ENCODE measurements around the gene SPDYE1. TPM values are rescaled to one million over a fixed set of nuclear protein-coding genes. Genes with fewer than 3 reads are reported as not detected.

Gene SPDYE1
- polyA plus RNA-seq, 3 donors from 2014 or later: 0.22 TPM; not detected in 2

DNA sequence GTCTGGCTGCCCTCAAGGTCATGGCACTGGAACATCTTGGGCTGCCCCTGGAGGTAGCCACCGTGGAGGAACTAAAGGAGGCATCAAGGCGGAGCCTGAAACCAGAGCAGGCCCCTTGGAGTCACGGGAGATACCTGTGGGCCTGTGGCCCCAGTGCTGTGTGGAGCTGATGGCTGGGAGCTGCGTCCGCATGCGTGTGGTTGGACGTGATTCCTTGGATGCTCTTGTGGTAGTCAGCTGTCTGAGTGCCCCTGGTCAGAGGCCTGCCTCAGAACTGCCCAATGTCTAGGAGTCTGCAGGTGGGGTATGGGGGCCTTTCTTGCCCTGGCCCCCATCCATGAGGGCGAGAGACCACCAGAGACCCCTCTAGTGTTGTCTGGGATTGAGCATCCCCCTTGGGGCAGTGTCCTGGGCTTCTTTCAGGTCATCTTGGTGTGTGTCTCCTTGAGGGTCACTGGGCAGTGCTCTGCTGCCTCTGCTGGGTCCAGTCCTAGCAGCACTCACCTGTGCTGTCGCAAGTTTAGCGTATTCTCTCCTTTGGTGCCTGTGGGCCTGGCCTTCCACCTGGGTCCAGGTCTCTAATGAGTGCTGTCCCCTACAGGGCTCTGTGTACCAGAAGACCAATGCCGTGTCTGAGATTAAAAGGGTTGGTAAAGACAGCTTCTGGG is 59.6 kb downstream of the SPDYE1 start:
- H3K36me3 Mint-ChIP-seq: peaks cover 0 to 45% (median 10%) of the 10 kb centered on the region in 3 donors
- no peak for DNase-seq
- no peak overlapping the region for H3K27ac Mint-ChIP-seq
- peaks cover 0 to 15% of the 10 kb centered on the region in 2 donors for H3K4me1 Mint-ChIP-seq
- no peaks in the 10 kb centered on the region for H3K27me3 Mint-ChIP-seq (ENCODE audit: low read depth in 3 of 3)
- no peaks in the 10 kb centered on the region for H3K9me3 Mint-ChIP-seq
- H3K4me3 Mint-ChIP-seq: no peak overlapping the region

DNA sequence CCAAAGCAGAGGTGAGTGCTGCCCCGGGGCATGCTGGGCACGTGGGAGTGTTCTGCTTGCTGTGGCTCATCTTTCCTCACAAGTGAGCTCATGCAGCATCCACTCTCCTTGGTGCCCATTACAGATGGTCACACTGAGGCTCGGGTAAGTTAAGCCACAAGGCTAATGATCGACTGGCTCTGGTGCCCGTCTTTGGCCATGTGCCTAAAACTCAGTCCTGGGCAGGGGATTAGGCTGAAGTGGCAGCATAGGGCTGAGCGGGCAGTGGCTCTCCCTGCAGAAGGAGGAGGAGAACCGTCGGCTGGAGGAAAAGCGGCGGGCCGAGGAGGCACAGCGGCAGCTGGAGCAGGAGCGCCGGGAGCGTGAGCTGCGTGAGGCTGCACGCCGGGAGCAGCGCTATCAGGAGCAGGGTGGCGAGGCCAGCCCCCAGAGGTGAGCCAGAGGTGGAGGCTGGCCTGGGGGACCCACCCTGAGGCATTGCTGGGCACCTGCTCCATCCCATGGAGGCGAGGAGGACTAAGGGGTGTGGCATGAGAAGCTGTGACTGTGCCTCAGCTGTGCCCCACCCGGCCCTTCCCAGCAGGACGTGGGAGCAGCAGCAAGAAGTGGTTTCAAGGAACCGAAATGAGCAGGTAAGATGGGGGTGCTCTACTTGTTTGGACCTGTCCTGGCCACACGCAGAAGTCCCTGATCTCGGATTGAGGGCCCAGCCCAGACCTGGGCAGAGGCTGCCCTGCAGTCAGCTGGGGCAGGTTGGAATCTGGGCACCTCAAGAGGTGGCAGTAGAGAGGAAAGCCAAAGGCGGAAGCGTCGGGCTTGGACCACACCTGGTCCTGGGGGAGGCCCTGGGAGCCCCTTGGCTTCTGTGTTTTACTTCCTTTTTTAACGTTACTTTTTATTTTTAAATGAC is 60.4 kb downstream of the SPDYE1 start:
- H3K4me1 Mint-ChIP-seq: peaks cover 0 to 15% of the 10 kb centered on the region in 2 donors
- no peak for DNase-seq
- no peaks in the 10 kb centered on the region for H3K9me3 Mint-ChIP-seq
- H3K36me3 Mint-ChIP-seq: peaks cover 0 to 39% (median 10%) of the 10 kb centered on the region in 3 donors
- H3K27me3 Mint-ChIP-seq (ENCODE audit: low read depth in 3 of 3): no peaks in the 10 kb centered on the region
- no peak overlapping the region for H3K4me3 Mint-ChIP-seq
- H3K27ac Mint-ChIP-seq: no peak overlapping the region

DNA sequence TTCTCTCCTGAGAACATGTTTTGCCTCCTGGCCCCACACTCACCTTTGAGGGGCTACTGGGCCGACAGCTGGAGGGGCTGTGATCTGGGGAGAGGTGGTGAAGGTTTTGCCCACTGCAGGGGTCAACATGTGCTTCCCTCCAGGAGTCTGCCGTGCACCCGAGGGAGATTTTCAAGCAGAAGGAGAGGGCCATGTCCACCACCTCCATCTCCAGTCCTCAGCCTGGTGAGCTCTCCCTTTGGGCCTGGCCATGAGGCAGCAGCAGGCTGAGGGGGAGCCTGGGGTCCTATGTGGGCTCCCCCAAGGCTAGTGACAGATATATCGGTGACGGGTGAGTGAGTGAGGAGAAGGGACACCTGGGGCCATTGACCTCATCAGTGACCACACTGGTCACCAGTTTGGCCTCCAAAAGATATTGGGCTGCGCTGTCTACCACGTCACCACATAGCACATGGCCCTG is 61.1 kb downstream of the SPDYE1 start:
- H3K36me3 Mint-ChIP-seq: peaks cover 0 to 39% (median 10%) of the 10 kb centered on the region in 3 donors
- no peak for DNase-seq

DNA sequence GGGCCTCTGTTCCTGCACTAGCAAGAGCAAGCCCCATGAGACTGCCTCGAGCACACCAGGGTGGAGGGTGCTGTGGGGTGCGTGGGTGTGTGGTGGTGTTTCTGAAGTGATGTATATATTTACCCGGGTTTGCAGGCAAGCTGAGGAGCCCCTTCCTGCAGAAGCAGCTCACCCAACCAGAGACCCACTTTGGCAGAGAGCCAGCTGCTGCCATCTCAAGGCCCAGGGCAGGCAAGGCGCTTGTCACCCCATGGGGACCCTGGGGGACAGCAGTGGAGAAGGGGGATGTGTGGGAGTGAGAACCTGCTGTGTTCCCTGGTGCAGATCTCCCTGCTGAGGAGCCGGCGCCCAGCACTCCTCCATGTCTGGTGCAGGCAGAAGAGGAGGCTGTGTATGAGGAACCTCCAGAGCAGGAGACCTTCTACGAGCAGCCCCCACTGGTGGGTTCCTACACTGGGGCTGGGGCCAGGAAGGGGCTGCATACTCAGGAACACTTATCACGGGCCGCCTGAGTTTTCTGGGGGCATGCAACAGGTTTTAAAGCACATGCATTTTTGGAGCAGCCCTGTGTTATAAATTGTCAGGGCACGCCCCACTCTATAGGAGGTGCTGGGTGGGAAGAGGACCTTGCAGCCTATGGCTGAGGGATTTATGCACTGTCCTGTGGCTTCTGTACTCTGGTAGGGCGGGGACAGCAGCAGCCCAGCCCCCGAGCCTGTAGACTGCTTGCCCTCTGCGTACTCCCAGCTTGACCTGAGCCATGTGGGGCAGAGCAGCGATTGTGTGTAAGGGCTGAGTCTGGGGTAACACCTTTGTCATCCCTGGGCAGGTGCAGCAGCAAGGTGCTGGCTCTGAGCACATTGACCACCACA is 61.8 kb downstream of the SPDYE1 start:
- DNase-seq: no peak
- Mint-ChIP-seq H3K27me3 (ENCODE audit: low read depth in 3 of 3) (no peaks in the 10 kb centered on the region), H3K36me3 (peaks cover 0 to 39% (median 10%) of the 10 kb centered on the region in 3 donors), H3K9me3 (no peaks in the 10 kb centered on the region), H3K4me3 (no peak overlapping the region), H3K27ac (peak overlapping the region in 1 of 6 donors; percentile 5), H3K4me1 (peaks cover 2 to 15% of the 10 kb centered on the region in 2 donors)

More for the DNA sequence above, 61.1 kb downstream of the SPDYE1 start:
- H3K27me3 Mint-ChIP-seq (ENCODE audit: low read depth in 3 of 3): no peaks in the 10 kb centered on the region
- H3K9me3 Mint-ChIP-seq: no peaks in the 10 kb centered on the region
- peaks cover 0 to 15% of the 10 kb centered on the region in 2 donors for H3K4me1 Mint-ChIP-seq
- H3K27ac Mint-ChIP-seq: no peak overlapping the region
- no peak overlapping the region for H3K4me3 Mint-ChIP-seq

Other genes with a start within 250 kb of the SPDYE1 start
- 10 to 100 TPM; 51.0 to 72.3 (median 51.0) TPM for gene BLVRA, start 239.2 kb upstream of the SPDYE1 start, polyA plus RNA-seq
- gene MRPS24, start 128.4 kb upstream of the SPDYE1 start, polyA plus RNA-seq: 100 to 1,000 TPM; 101 to 123 (median 114) TPM
- gene URGCP, start 91.3 kb upstream of the SPDYE1 start, polyA plus RNA-seq: 10 to 100 TPM in 2 of 3 donors, 1 to 10 TPM in 1; 9.4 to 18.9 (median 10.9) TPM
- gene UBE2D4, start 71.5 kb upstream of the SPDYE1 start, polyA plus RNA-seq: 10 to 100 TPM in 2 of 3 donors, 1 to 10 TPM in 1; 6.2 to 11.5 (median 10.6) TPM
- gene DBNL, start 46.8 kb downstream of the SPDYE1 start, polyA plus RNA-seq: 100 to 1,000 TPM; 237 to 306 (median 285) TPM
- gene PGAM2, start 67.7 kb downstream of the SPDYE1 start, polyA plus RNA-seq: not detected
- gene POLM, start 84.6 kb downstream of the SPDYE1 start, polyA plus RNA-seq: 10 to 100 TPM in 1 of 3 donors, 1 to 10 TPM in 2; 5.1 to 23.3 (median 7.2) TPM
- gene AEBP1, start 106.4 kb downstream of the SPDYE1 start, polyA plus RNA-seq: 1 to 10 TPM in 2 of 3 donors, not detected in 1; 1.5 TPM
- gene POLD2, start 125.7 kb downstream of the SPDYE1 start, polyA plus RNA-seq: 10 to 100 TPM; 39.8 to 65.7 (median 48.4) TPM
- gene MYL7, start 143.4 kb downstream of the SPDYE1 start, polyA plus RNA-seq: not detected
- not detected for gene GCK, start 191.5 kb downstream of the SPDYE1 start, polyA plus RNA-seq
- gene YKT6, start 203.1 kb downstream of the SPDYE1 start, polyA plus RNA-seq: 10 to 100 TPM; 39.1 to 64.9 (median 56.9) TPM

All from immature natural killer cell (primary cell).